SK-N-SH (cell line): ENCODE data around the gene DLG2. TPM values are rescaled to one million over a fixed set of nuclear protein-coding genes. Genes with fewer than 3 reads are reported as not detected.

Experiments
- CTCF ChIA-PET: fragments of 300-600, 350-600 bp; formaldehyde crosslinking; extraction: SDS; loops from one replicate; lab custom pipeline; 2021; lab: Yijun Ruan, JAX
- POLR2A ChIA-PET: fragments of 350-600 bp; sonication (Branson Sonifier 250); formaldehyde crosslinking; extraction: SDS; loops from one replicate; lab custom pipeline; 2020; ENCODE audit warnings: antibody characterized with exemption, inconsistent platforms; lab: Yijun Ruan, JAX
- DNase-seq: peaks from one replicate; pipeline ENCODE4 v3.0.0; 2012
- H2AFZ ChIP-seq: fragments of 200-600 bp; sonication (generic); 2 replicates; pipeline ENCODE4 v1.8.1; 2016; ENCODE audit warnings: antibody characterized with exemption, mild to moderate bottlenecking, low read depth
- H3F3A ChIP-seq: fragments of 200-600 bp; sonication (generic); replicated peaks from 2 replicates; pipeline ENCODE3; 2016; ENCODE audit warnings: antibody characterized with exemption, mild to moderate bottlenecking; ENCODE audit not compliant: insufficient read depth
- H3K27ac ChIP-seq, 2 experiments: fragments of 200-500 bp in 1 of 2; fragments of 200-600 bp in 1 of 2; sonication (Bioruptor generic) in 1 of 2; sonication (generic), shearing (Covaris generic) in 1 of 2; 2 replicates each; pipeline versions ENCODE4 v1.5.1 to v1.6.1; 2014 to 2016; ENCODE audit warnings: low read depth in 2 of 2, inconsistent platforms in 1 of 2, low read length in 1 of 2, mild to moderate bottlenecking in 1 of 2, mixed read lengths in 1 of 2
- H3K27me3 ChIP-seq: fragments of 200-600 bp; sonication (generic), shearing (Covaris generic); 2 replicates; pipeline ENCODE4 v1.6.1; 2016; ENCODE audit warnings: mixed run types; ENCODE audit not compliant: insufficient read depth
- H3K36me3 ChIP-seq, 2 experiments: fragments of 200-500 bp in 1 of 2; fragments of 200-600 bp in 1 of 2; sonication (Bioruptor generic) in 1 of 2; sonication (generic) in 1 of 2; replicated peaks in 1 of 2; 2 replicates each; pipeline versions ENCODE3 to v1.5.1; 2014 to 2016; ENCODE audit warnings: low read length in 1 of 2, mild to moderate bottlenecking in 1 of 2; ENCODE audit not compliant: insufficient read depth in 2 of 2, control insufficient read depth in 1 of 2
- H3K4me1 ChIP-seq, 2 experiments: fragments of 200-500 bp in 1 of 2; fragments of 200-600 bp in 1 of 2; sonication (Bioruptor generic) in 1 of 2; sonication (generic), shearing (Covaris generic) in 1 of 2; 2 replicates each; pipeline versions ENCODE4 v1.5.1 to v1.6.1; 2014 to 2016; ENCODE audit warnings: low read depth in 1 of 2, low read length in 1 of 2, mixed run types in 1 of 2; ENCODE audit not compliant: insufficient read depth in 2 of 2, control insufficient read depth in 1 of 2
- H3K4me2 ChIP-seq: fragments of 200-600 bp; sonication (generic), shearing (Covaris generic); 2 replicates; pipeline ENCODE4 v1.6.1; 2017; ENCODE audit warnings: mixed run types
- H3K4me3 ChIP-seq, 2 experiments: fragments of 200-500 bp in 1 of 2; fragments of 200-600 bp in 1 of 2; sonication (Bioruptor generic) in 1 of 2; sonication (generic), shearing (Covaris generic) in 1 of 2; 2 replicates each; pipeline versions ENCODE4 v1.5.1 to v1.8.1; 2014 to 2016; ENCODE audit warnings: low read depth in 2 of 2, inconsistent platforms in 1 of 2, low read length in 1 of 2, mild to moderate bottlenecking in 1 of 2, mixed read lengths in 1 of 2, moderate library complexity in 1 of 2
- H3K79me2 ChIP-seq: fragments of 200-600 bp; sonication (generic); 2 replicates; pipeline ENCODE4 v1.8.1; 2017; ENCODE audit warnings: mild to moderate bottlenecking; ENCODE audit not compliant: insufficient read depth
- H3K9ac ChIP-seq: fragments of 200-600 bp; sonication (generic); 2 replicates; pipeline ENCODE4 v1.6.1; 2017; ENCODE audit warnings: mixed run types
- H3K9me2 ChIP-seq: fragments of 200-600 bp; sonication (generic); 2 replicates; pipeline ENCODE4 v1.6.1; 2017; ENCODE audit warnings: mixed run types
- H3K9me3 ChIP-seq: fragments of 200-600 bp; sonication (generic); 2 replicates; pipeline ENCODE4 v1.6.1; 2017; ENCODE audit warnings: mixed run types, mild to moderate bottlenecking, moderate library complexity
- H4K20me1 ChIP-seq: fragments of 200-600 bp; sonication (generic); 2 replicates; pipeline ENCODE4 v1.6.1; 2017; ENCODE audit warnings: mild to moderate bottlenecking, mixed run types; ENCODE audit not compliant: insufficient read depth
- CHD2 ChIP-seq: fragments of 150-350 bp; IDR thresholded peaks from 2 replicates; pipeline ENCODE4 v1.6.1; 2018; ENCODE audit warnings: low read length; ENCODE audit not compliant: partially characterized antibody
- ELF1 ChIP-seq: IDR thresholded peaks from 2 replicates; pipeline ENCODE4 v1.4.0; 2012
- EP300 ChIP-seq, 2 experiments: IDR thresholded peaks; 2 replicates each; pipeline versions ENCODE4 v1.4.0 to v1.6.1; 2012; ENCODE audit warnings: borderline replicate concordance in 1 of 2, low read depth in 1 of 2, low read length in 1 of 2
- FOXJ3 ChIP-seq: sonication (generic); formaldehyde crosslinking; IDR thresholded peaks from 2 replicates; pipeline ENCODE4 v1.5.1; 2020; ENCODE audit warnings: mild to moderate bottlenecking, missing genetic modification reagents
- GABPA ChIP-seq: IDR thresholded peaks from 2 replicates; pipeline ENCODE4 v1.4.0; 2012; ENCODE audit warnings: low read depth, mild to moderate bottlenecking
- GATA2 ChIP-seq: sonication (generic); formaldehyde crosslinking; IDR thresholded peaks from 2 replicates; pipeline ENCODE4 v1.5.0; 2020; ENCODE audit warnings: mild to moderate bottlenecking, missing genetic modification reagents
- IRF3 ChIP-seq: fragments of 150-350 bp; IDR thresholded peaks from 2 replicates; pipeline ENCODE4 v1.6.1; 2016; ENCODE audit warnings: mild to moderate bottlenecking, low read depth, low read length
- JUND ChIP-seq: IDR thresholded peaks from 2 replicates; pipeline ENCODE4 v1.4.0; 2012
- MEF2A ChIP-seq: IDR thresholded peaks from 2 replicates; pipeline ENCODE4 v1.4.0; 2012; ENCODE audit warnings: low read depth, borderline replicate concordance
- MXI1 ChIP-seq: IDR thresholded peaks from 2 replicates; pipeline ENCODE4 v1.6.1; 2012; ENCODE audit warnings: mild to moderate bottlenecking, low read depth, low read length, improper control_type of control experiment
- RAD21 ChIP-seq: IDR thresholded peaks from 2 replicates; pipeline ENCODE4 v1.6.1; 2012; ENCODE audit warnings: mild to moderate bottlenecking, low read length
- RCOR1 ChIP-seq: fragments of 150-350 bp; IDR thresholded peaks from 2 replicates; pipeline ENCODE4 v1.6.1; 2017; ENCODE audit warnings: antibody characterized with exemption, low read length
- RFX5 ChIP-seq: IDR thresholded peaks from 2 replicates; pipeline ENCODE4 v1.6.1; 2012; ENCODE audit warnings: mild to moderate bottlenecking, improper control_type of control experiment, low read length
- RXRA ChIP-seq: IDR thresholded peaks from 2 replicates; pipeline ENCODE4 v1.4.0; 2012; ENCODE audit warnings: low read depth, mild to moderate bottlenecking, borderline replicate concordance
- TAF1 ChIP-seq: IDR thresholded peaks from 2 replicates; pipeline ENCODE4 v1.6.1; 2012; ENCODE audit warnings: low read depth, mild to moderate bottlenecking, low read length, moderate library complexity, borderline replicate concordance
- TEAD4 ChIP-seq: IDR thresholded peaks from 2 replicates; pipeline ENCODE4 v1.4.0; 2012; ENCODE audit warnings: mild to moderate bottlenecking, borderline replicate concordance; ENCODE audit not compliant: insufficient read depth
- USF2 ChIP-seq: fragments of 150-350 bp; IDR thresholded peaks from 2 replicates; pipeline ENCODE4 v1.6.1; 2017; ENCODE audit warnings: antibody characterized with exemption, low read length, low read depth, borderline replicate concordance
- YY1 ChIP-seq: IDR thresholded peaks from 2 replicates; pipeline ENCODE4 v1.4.0; 2012; ENCODE audit warnings: low read depth, mild to moderate bottlenecking
- polyA plus RNA-seq, 3 experiments: library from polyadenylated mRNA; depleted of rRNA; stranded (reverse); fragments of >200 nt; gene quantifications; 2 replicates each; pipeline ENCODE4 v1.2.3, GENCODE V29; 2012
- TF ChIP-seq, protein P1 (sequence below): fragments of 200-600 bp; sonication (generic); IDR thresholded peaks from 2 replicates; pipeline ENCODE4 v1.6.1; 2017; ENCODE audit warnings: antibody characterized with exemption, mild to moderate bottlenecking, moderate library complexity
- TF ChIP-seq, protein P2 (sequence below): IDR thresholded peaks from 2 replicates; pipeline ENCODE4 v1.4.0; 2012; ENCODE audit warnings: low read depth, borderline replicate concordance

DLG2 gene
- polyA plus RNA-seq, 1 of the 3 experiments (the other 2 are of a cell fraction) = 0.21 TPM

- Histone ChIP-seq H3K27ac (peak overlapping the region in 1 of 2 experiments; percentile 58; a peak in 2 of 4 replicates), H3K27me3 (no peaks in the 10 kb centered on the region), H3K9ac (no peak overlapping the region), H3F3A (no peaks in the 10 kb centered on the region), H4K20me1 (no peaks in the 10 kb centered on the region)
- no peak for DNase-seq
- TF ChIP-seq EP300 (IDR thresholded peaks at IDR 0.05; ENCODE audit: borderline replicate concordance in 1 of 2, low read depth in 1 of 2, low read length in 1 of 2) (no peak), GABPA (no peak), RCOR1 (no peak), IRF3 (no peak), JUND (no peak), CHD2 (no peak), USF2 (no peak), RFX5 (no peak), YY1 (no peak), RAD21 (no peak), TAF1 (no peak), MEF2A (no peak), ELF1 (no peak), FOXJ3 (CRISPR knock-in tag) (no peak), MXI1 (no peak), GATA2 (CRISPR knock-in tag) (no peak), TEAD4 (no peak), RXRA (no peak)
- TF ChIP-seq, protein P1, sequence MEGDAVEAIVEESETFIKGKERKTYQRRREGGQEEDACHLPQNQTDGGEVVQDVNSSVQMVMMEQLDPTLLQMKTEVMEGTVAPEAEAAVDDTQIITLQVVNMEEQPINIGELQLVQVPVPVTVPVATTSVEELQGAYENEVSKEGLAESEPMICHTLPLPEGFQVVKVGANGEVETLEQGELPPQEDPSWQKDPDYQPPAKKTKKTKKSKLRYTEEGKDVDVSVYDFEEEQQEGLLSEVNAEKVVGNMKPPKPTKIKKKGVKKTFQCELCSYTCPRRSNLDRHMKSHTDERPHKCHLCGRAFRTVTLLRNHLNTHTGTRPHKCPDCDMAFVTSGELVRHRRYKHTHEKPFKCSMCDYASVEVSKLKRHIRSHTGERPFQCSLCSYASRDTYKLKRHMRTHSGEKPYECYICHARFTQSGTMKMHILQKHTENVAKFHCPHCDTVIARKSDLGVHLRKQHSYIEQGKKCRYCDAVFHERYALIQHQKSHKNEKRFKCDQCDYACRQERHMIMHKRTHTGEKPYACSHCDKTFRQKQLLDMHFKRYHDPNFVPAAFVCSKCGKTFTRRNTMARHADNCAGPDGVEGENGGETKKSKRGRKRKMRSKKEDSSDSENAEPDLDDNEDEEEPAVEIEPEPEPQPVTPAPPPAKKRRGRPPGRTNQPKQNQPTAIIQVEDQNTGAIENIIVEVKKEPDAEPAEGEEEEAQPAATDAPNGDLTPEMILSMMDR = no peak
- TF ChIP-seq, protein P2, sequence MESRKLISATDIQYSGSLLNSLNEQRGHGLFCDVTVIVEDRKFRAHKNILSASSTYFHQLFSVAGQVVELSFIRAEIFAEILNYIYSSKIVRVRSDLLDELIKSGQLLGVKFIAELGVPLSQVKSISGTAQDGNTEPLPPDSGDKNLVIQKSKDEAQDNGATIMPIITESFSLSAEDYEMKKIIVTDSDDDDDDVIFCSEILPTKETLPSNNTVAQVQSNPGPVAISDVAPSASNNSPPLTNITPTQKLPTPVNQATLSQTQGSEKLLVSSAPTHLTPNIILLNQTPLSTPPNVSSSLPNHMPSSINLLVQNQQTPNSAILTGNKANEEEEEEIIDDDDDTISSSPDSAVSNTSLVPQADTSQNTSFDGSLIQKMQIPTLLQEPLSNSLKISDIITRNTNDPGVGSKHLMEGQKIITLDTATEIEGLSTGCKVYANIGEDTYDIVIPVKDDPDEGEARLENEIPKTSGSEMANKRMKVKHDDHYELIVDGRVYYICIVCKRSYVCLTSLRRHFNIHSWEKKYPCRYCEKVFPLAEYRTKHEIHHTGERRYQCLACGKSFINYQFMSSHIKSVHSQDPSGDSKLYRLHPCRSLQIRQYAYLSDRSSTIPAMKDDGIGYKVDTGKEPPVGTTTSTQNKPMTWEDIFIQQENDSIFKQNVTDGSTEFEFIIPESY = no peak
- TF ChIP-seq, all 33 proteins: peak for 0
- Histone ChIP-seq H3K79me2 (no peaks in the 10 kb centered on the region), H3K9me2 (no peaks in the 10 kb centered on the region; the same call in 1 of the 2 replicates), H3K4me3 (no peak overlapping the region), H3K9me3 (no peaks in the 10 kb centered on the region), H3K4me2 (no peak overlapping the region), H2AFZ (no peak overlapping the region), H3K36me3 (no peaks in the 10 kb centered on the region), H3K4me1 (no peaks in the 10 kb centered on the region; a peak in 2 of 4 replicates)
- ChIA-PET CTCF (interaction anchor here (1.7 kb wide), 1 partner anchor 301 kb away, joined by 4 read pairs; no protein-coding TSS in a partner anchor), POLR2A (no interaction called here)
Measured at GRCh38 chr11:84137505-84137904, 1489.6 kb downstream of the DLG2 start.
